C4-2B (cell line): ENCODE measurements around the gene TRRAP.

ENCODE experiments used
- CTCF ChIP-seq: fragments of 450-650 bp; conservative IDR thresholded peaks from 2 replicates; pipeline ENCODE4 v1.5.1; 2017; ENCODE audit warnings: mild to moderate bottlenecking
- ZFX ChIP-seq: fragments of 450-650 bp; IDR thresholded peaks from 2 replicates; pipeline ENCODE4 v1.6.1; 2017

- TF ChIP-seq CTCF (no peak), ZFX (no peak)
These were observed 122.0 kb downstream of the TRRAP start for GRCh38 chr7:99000196-99000903.
